CD8-positive, alpha-beta memory T cell (primary cell): ENCODE data around the gene LAMC1. TPM values are rescaled to one million over a fixed set of nuclear protein-coding genes. Genes with fewer than 3 reads are reported as not detected.
A peak's percentile ranks its signal among the peaks of the same experiment; 100 is the strongest.

Experiments used
- CTCF ChIA-PET: fragments of 350-600 bp; sonication (Branson Sonifier 250); formaldehyde crosslinking; loops from one replicate; lab custom pipeline; 2021; ENCODE audit warnings: antibody characterized with exemption; lab: Charles Lee
- POLR2A ChIA-PET: fragments of 350-600 bp; sonication (Branson Sonifier 250); formaldehyde crosslinking; loops from one replicate; lab custom pipeline; 2021; ENCODE audit warnings: antibody characterized with exemption; lab: Charles Lee
- DNase-seq, 5 donors: peaks; one replicate each; pipeline versions ENCODE4 v3.0.0 to v3.0.0-alpha.2; 2020 to 2022; ENCODE audit warnings: mixed read lengths in 1 of 5
- H3K27ac ChIP-seq: one replicate; pipeline ENCODE4 v1.7.0; 2013; ENCODE audit warnings: low read depth, mild to moderate bottlenecking, low read length, moderate library complexity
- H3K27me3 ChIP-seq: 2 replicates; pipeline ENCODE4 v1.7.0; 2013; ENCODE audit warnings: low read length, mild to moderate bottlenecking; ENCODE audit not compliant: insufficient read depth, poor library complexity, severe bottlenecking
- H3K36me3 ChIP-seq: 2 replicates; pipeline ENCODE4 v1.7.0; 2013; ENCODE audit warnings: mild to moderate bottlenecking, low read length, moderate library complexity; ENCODE audit not compliant: insufficient read depth
- H3K4me1 ChIP-seq: 2 replicates; pipeline ENCODE4 v1.7.0; 2013; ENCODE audit warnings: mild to moderate bottlenecking, low read length, moderate library complexity; ENCODE audit not compliant: insufficient read depth
- H3K4me3 ChIP-seq: 2 replicates; pipeline ENCODE4 v1.7.0; 2013; ENCODE audit warnings: mild to moderate bottlenecking, low read length
- H3K9me3 ChIP-seq: 2 replicates; pipeline ENCODE4 v1.7.0; 2013; ENCODE audit warnings: mild to moderate bottlenecking, low read length
- H3K27ac Mint-ChIP-seq, 8 donors: one replicate each; pipeline ENCODE4 v1.8.0; 2020 to 2021; ENCODE audit warnings: mixed read lengths in 8 of 8, mild to moderate bottlenecking in 6 of 8, inconsistent platforms in 3 of 8, moderate library complexity in 3 of 8
- H3K27me3 Mint-ChIP-seq, 2 donors: one replicate each; pipeline ENCODE4 v1.8.0; 2020 to 2021; ENCODE audit warnings: mixed read lengths in 2 of 2, mild to moderate bottlenecking in 1 of 2, moderate library complexity in 1 of 2
- H3K36me3 Mint-ChIP-seq, 3 donors: one replicate each; pipeline ENCODE4 v1.8.0; 2020 to 2021; ENCODE audit warnings: mixed read lengths in 3 of 3, inconsistent platforms in 1 of 3, mild to moderate bottlenecking in 1 of 3
- H3K4me1 Mint-ChIP-seq, 3 donors: one replicate each; pipeline ENCODE4 v1.8.0; 2020 to 2021; ENCODE audit warnings: mixed read lengths in 3 of 3, inconsistent platforms in 1 of 3, mild to moderate bottlenecking in 1 of 3
- H3K4me3 Mint-ChIP-seq, 7 donors: one replicate each; pipeline ENCODE4 v1.8.0; 2020 to 2021; ENCODE audit warnings: mixed read lengths in 7 of 7, mild to moderate bottlenecking in 6 of 7, moderate library complexity in 4 of 7, inconsistent platforms in 2 of 7
- H3K9me3 Mint-ChIP-seq, 5 donors: one replicate each; pipeline ENCODE4 v1.8.0; 2020 to 2022; ENCODE audit warnings: mixed read lengths in 5 of 5, mild to moderate bottlenecking in 3 of 5, moderate library complexity in 2 of 5, inconsistent platforms in 1 of 5
- polyA plus RNA-seq: library from polyadenylated mRNA; unstranded; fragments of 300-500 nt; fragmentation: Illumina TruSeq; gene quantifications from one replicate; pipeline ENCODE4 v1.2.3, GENCODE V29; 2021
- total RNA-seq, 2 experiments: library from RNA; stranded (reverse); gene quantifications; one replicate each; pipeline ENCODE4 v1.2.3, GENCODE V29; 2021

LAMC1 gene
- total and polyA plus RNA-seq, 3 experiments from 2014 or later = 0.33 to 0.58 TPM; not detected in 1

DNA sequence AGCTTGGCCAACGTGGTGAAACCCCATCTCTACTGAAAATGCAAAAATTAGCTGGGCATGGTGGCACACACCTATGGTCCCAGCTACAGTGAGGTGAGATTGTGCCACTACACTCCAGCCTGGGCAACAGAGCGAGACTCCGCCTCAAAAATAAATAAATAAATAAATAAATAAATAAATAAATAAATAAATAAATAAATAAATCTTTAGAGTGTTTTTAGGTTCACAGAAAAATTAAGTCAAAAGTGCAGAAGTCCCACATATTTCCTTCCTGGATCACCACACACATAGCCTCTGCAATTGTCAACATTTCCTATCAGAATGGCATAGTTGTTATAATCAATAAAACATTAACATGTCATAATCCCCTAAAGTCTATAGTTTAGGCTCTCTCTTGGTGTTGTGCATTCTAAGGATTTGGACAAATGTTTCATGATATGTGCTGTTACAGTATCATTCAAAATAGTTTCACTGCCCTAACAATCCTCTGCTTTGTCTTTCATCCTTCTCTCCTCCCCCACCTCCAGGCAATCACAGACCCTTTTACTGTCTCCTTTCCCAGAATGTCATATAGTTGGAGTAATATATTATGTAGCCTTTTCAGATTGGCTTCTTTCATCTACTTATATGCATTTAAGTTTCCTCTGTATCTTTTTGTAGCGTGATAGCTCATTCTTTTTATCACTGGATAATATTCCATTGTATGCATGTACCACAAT lies 58.3 kb downstream of the LAMC1 start:
- Mint-ChIP-seq H3K9me3 (peaks cover 0 to 3% (median 0%) of the 10 kb centered on the region in 5 donors), H3K36me3 (no peaks in the 10 kb centered on the region), H3K4me3 (no peak overlapping the region), H3K27ac (no peak overlapping the region), H3K27me3 (peaks cover 6 to 13% of the 10 kb centered on the region in 2 donors), H3K4me1 (no peaks in the 10 kb centered on the region)
- DNase-seq = no peak
- Histone ChIP-seq H3K36me3 (no peaks in the 10 kb centered on the region), H3K4me1 (no peaks in the 10 kb centered on the region), H3K9me3 (no peaks in the 10 kb centered on the region), H3K27ac (no peak overlapping the region), H3K4me3 (no peak overlapping the region), H3K27me3 (no peaks in the 10 kb centered on the region)
- CTCF ChIA-PET = no interaction called here
- POLR2A ChIA-PET = no interaction called here

DNA sequence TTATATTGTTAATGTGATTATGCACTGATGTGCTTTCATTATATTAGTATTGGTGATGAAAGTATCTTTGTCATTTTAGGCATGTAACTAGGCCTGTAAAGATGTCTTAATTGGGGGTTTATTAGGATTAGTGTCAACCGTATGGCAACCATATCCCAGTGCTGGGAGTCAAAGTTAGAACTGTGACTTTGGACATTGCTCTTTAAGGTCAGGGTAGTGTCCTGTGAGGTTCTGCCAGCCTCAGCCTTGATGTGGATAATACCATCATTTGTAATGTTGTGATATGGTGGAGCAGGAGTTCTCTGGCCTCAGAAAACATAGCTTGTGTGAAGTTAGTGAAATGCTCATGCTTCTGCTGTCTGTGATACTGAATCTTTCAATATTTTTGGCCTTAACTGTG lies 59.4 kb downstream of the LAMC1 start:
- H3K4me1 ChIP-seq = no peaks in the 10 kb centered on the region
- H3K9me3 ChIP-seq = no peaks in the 10 kb centered on the region
- CTCF ChIA-PET = no interaction called here
- no peak overlapping the region for H3K27ac ChIP-seq
- H3K27me3 ChIP-seq = no peaks in the 10 kb centered on the region
- H3K27me3 Mint-ChIP-seq = peaks cover 6 to 13% of the 10 kb centered on the region in 2 donors
- no peak overlapping the region for H3K4me3 Mint-ChIP-seq
- no peaks in the 10 kb centered on the region for H3K36me3 Mint-ChIP-seq
- H3K4me1 Mint-ChIP-seq = no peaks in the 10 kb centered on the region
- DNase-seq = no peak
- H3K4me3 ChIP-seq = no peak overlapping the region
- no peaks in the 10 kb centered on the region for H3K36me3 ChIP-seq
- peaks cover 0 to 3% (median 0%) of the 10 kb centered on the region in 5 donors for H3K9me3 Mint-ChIP-seq
- POLR2A ChIA-PET = no interaction called here
- H3K27ac Mint-ChIP-seq = no peak overlapping the region

DNA sequence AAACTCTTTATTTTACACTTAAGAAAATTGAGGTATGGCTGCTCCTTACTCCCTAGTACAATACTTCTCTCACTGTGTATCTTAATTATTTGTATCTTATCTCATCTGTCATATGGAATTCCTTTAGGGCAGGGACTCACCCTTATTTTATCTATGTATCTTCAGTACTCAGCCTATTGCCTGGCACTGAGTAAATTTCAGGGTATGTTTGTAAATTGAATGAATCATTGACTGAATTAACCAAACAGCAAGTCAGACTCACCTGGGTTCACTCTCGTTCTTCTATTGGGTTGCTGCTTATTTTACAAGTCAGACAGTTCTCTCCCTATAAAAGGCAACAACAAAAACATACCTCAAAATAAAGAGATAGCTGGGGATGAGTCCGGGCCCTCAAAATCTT lies 63.8 kb downstream of the LAMC1 start:
- Mint-ChIP-seq H3K9me3 (peaks cover 0 to 3% (median 0%) of the 10 kb centered on the region in 5 donors), H3K4me1 (no peaks in the 10 kb centered on the region), H3K36me3 (no peaks in the 10 kb centered on the region), H3K4me3 (no peak overlapping the region), H3K27ac (no peak overlapping the region), H3K27me3 (peaks cover 4 to 12% of the 10 kb centered on the region in 2 donors)
- DNase-seq = no peak
- Histone ChIP-seq H3K36me3 (no peaks in the 10 kb centered on the region), H3K4me3 (no peak overlapping the region), H3K27me3 (no peaks in the 10 kb centered on the region), H3K9me3 (no peaks in the 10 kb centered on the region), H3K4me1 (no peaks in the 10 kb centered on the region), H3K27ac (no peak overlapping the region)
- ChIA-PET POLR2A (no interaction called here), CTCF (no interaction called here)

DNA sequence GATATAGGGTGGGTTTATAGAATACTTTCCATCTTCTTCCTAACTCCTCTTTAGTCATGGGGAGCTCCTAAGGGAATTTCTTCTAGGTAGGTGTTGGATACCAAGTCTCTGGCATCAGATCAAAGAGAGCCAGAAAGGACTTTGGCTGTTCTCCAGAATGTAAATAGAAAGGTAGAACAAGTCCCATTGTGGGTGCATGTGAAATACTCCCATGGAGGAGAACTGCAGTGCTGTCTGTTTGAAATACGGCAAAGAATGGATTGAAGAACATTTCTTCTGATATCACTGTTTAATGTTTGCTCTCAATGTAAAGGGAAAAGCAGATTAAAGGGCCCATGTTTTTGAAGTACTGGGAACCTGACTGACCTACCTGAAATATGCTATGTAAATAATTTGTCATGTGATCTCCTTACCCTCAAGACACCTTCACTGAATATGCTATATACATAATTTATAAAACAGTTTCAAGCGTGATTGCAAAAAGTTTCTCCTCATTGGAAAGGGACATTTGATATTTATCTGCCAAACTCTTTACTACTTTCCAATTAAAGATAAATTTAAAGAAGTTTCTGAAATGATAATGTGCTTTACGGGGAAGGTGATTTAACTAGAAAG lies 65.9 kb downstream of the LAMC1 start:
- no peaks in the 10 kb centered on the region for H3K36me3 ChIP-seq
- H3K27me3 ChIP-seq = no peaks in the 10 kb centered on the region
- Mint-ChIP-seq H3K4me1 (no peaks in the 10 kb centered on the region), H3K27ac (no peak overlapping the region), H3K4me3 (no peak overlapping the region), H3K36me3 (no peaks in the 10 kb centered on the region), H3K27me3 (peaks cover 4 to 12% of the 10 kb centered on the region in 2 donors), H3K9me3 (peaks cover 0 to 7% (median 0%) of the 10 kb centered on the region in 5 donors)
- H3K4me1 ChIP-seq = no peaks in the 10 kb centered on the region
- no peak for DNase-seq
- no peak overlapping the region for H3K27ac ChIP-seq
- CTCF ChIA-PET = no interaction called here
- no peak overlapping the region for H3K4me3 ChIP-seq
- H3K9me3 ChIP-seq = no peaks in the 10 kb centered on the region
- POLR2A ChIA-PET = no interaction called here

DNA sequence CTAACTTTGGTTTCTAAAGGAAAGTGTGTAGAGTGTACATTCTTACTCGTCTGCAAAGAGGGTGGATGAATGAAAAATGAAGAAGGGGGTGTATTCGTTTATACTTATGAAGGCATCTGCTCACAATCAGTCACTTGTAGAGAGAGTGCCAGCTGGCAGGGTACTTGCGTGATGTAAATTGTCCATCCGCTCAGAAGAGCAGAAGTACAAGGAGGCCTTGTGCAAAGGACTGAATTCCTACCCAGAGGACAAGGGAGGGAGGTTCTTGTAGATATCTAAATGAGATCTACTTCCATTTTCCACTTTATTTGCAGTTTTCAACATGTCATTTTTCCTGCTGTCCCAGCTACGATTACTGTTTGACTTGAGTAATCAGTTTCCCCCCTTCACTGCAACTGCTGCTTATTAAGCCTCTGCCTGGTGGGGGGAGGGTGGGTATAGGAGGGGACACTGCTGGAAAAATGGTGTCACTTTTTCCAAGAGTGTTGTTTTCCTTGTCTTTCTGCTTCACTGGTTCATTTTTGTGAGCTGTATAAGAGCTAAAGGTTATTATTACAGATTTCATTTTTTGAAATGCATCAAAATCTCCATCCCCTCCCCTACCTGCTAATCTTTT lies 67.3 kb downstream of the LAMC1 start:
- no peaks in the 10 kb centered on the region for H3K27me3 ChIP-seq
- H3K9me3 ChIP-seq = no peaks in the 10 kb centered on the region
- H3K4me1 ChIP-seq = no peaks in the 10 kb centered on the region
- Mint-ChIP-seq H3K27ac (peak overlapping the region in 1 of 8 donors; percentile 8), H3K36me3 (no peaks in the 10 kb centered on the region), H3K4me3 (no peak overlapping the region), H3K4me1 (no peaks in the 10 kb centered on the region), H3K27me3 (peaks cover 0 to 12% of the 10 kb centered on the region in 2 donors), H3K9me3 (peaks cover 0 to 7% (median 0%) of the 10 kb centered on the region in 5 donors)
- no peak overlapping the region for H3K4me3 ChIP-seq
- H3K36me3 ChIP-seq = no peaks in the 10 kb centered on the region
- DNase-seq = no peak
- H3K27ac ChIP-seq = no peak overlapping the region
- ChIA-PET CTCF (no interaction called here), POLR2A (no interaction called here)

DNA sequence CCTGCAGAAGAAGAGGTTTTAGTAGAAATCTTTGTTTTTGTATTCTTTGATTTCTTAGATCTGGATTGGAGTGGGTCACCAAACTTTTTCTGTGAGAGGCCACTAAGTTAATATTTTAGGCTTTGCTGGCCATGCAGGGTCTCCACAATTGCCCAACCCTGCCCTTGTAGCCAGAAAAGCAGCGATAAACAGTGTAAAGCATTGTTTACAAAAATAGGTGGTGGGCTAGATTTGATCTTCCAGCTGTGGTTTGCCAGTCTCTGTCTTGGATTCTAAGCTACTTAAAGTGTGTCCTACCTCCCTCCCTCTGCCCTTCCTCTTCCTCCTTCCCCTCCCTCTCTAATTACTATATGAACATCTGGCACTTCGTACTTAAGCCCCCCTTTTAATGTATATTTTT lies 68.0 kb downstream of the LAMC1 start:
- H3K27me3 ChIP-seq = no peaks in the 10 kb centered on the region
- no peaks in the 10 kb centered on the region for H3K36me3 Mint-ChIP-seq
- no peak overlapping the region for H3K4me3 Mint-ChIP-seq
- H3K4me3 ChIP-seq = no peak overlapping the region
- DNase-seq = no peak
- peaks cover 0 to 8% of the 10 kb centered on the region in 2 donors for H3K27me3 Mint-ChIP-seq
- CTCF ChIA-PET = no interaction called here
- no peaks in the 10 kb centered on the region for H3K36me3 ChIP-seq
- no peaks in the 10 kb centered on the region for H3K9me3 ChIP-seq
- H3K4me1 ChIP-seq = no peaks in the 10 kb centered on the region
- peaks cover 0 to 3% (median 0%) of the 10 kb centered on the region in 5 donors for H3K9me3 Mint-ChIP-seq
- no peaks in the 10 kb centered on the region for H3K4me1 Mint-ChIP-seq
- no peak overlapping the region for H3K27ac Mint-ChIP-seq
- POLR2A ChIA-PET = no interaction called here
- no peak overlapping the region for H3K27ac ChIP-seq

DNA sequence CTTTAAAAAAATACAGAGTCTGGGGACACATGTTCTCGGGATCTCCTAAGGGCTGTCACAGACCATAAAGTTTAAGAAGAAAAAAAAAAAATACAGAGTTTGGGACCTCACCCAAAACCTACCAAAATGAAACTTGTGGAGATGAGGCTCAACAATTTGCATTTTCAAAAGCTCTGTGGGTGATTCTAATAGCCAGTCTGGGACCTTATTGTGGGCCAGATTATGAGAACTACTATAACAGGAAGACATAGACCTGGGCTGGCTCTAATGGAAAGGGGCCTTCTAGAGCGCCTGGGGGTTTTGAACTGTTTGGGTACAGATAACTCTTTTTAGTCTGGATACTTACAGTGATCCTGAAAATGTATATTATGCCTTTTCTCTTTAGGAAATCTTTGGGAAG lies 69.1 kb downstream of the LAMC1 start:
- H3K9me3 ChIP-seq = no peaks in the 10 kb centered on the region
- no peaks in the 10 kb centered on the region for H3K27me3 ChIP-seq
- Mint-ChIP-seq H3K36me3 (no peaks in the 10 kb centered on the region), H3K4me3 (no peak overlapping the region), H3K27me3 (peaks cover 0 to 12% of the 10 kb centered on the region in 2 donors), H3K9me3 (peaks cover 0 to 3% (median 0%) of the 10 kb centered on the region in 5 donors), H3K27ac (no peak overlapping the region), H3K4me1 (no peaks in the 10 kb centered on the region)
- POLR2A ChIA-PET = no interaction called here
- H3K4me1 ChIP-seq = no peaks in the 10 kb centered on the region
- no peak for DNase-seq
- no peak overlapping the region for H3K4me3 ChIP-seq
- CTCF ChIA-PET = no interaction called here
- H3K27ac ChIP-seq = no peak overlapping the region
- no peaks in the 10 kb centered on the region for H3K36me3 ChIP-seq

DNA sequence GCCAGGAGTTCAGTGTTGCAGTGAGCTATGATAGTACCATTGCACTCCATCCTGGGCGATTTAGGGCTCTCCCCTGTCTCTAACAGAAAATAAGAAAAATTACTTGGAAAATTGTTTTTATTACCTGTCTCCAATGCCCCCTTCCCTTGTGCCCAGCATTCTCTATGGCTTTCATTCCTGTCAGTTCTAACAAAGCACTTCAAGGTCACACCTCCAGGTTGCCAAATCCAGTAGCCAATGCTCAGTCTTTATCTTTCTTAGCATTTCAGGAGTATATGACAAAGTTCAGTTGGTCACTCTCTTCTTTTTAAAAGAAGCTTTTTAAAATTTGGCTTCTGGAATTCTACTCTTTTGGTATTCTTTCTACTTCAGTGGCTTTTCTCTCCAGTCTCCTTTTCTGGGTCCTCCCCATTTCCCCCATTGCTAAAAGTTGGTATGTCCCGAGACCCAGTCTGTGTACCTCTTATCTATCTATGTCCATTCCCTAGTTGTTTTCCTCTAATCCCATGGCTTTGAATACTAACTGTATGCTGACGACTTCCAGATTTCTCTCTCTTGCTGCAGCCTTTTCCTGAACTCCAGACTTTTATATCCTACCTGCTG lies 69.9 kb downstream of the LAMC1 start:
- no peaks in the 10 kb centered on the region for H3K36me3 ChIP-seq
- H3K27ac ChIP-seq = no peak overlapping the region
- ChIA-PET CTCF (no interaction called here), POLR2A (no interaction called here)
- peaks cover 0 to 3% (median 0%) of the 10 kb centered on the region in 5 donors for H3K9me3 Mint-ChIP-seq
- H3K27ac Mint-ChIP-seq = no peak overlapping the region
- H3K9me3 ChIP-seq = no peaks in the 10 kb centered on the region
- H3K4me1 Mint-ChIP-seq = no peaks in the 10 kb centered on the region
- no peaks in the 10 kb centered on the region for H3K36me3 Mint-ChIP-seq
- H3K4me3 ChIP-seq = no peak overlapping the region
- no peaks in the 10 kb centered on the region for H3K4me1 ChIP-seq
- no peak for DNase-seq
- no peak overlapping the region for H3K4me3 Mint-ChIP-seq
- H3K27me3 Mint-ChIP-seq = peaks cover 0 to 12% of the 10 kb centered on the region in 2 donors
- no peaks in the 10 kb centered on the region for H3K27me3 ChIP-seq
